ENCODE results near the gene TEX261. TPM values are rescaled to one million over a fixed set of nuclear protein-coding genes. Genes with fewer than 3 reads are reported as not detected.

The TEX261 gene
- total RNA-seq, 1 donor from 2014 or later, result 71.3 TPM

DNA sequence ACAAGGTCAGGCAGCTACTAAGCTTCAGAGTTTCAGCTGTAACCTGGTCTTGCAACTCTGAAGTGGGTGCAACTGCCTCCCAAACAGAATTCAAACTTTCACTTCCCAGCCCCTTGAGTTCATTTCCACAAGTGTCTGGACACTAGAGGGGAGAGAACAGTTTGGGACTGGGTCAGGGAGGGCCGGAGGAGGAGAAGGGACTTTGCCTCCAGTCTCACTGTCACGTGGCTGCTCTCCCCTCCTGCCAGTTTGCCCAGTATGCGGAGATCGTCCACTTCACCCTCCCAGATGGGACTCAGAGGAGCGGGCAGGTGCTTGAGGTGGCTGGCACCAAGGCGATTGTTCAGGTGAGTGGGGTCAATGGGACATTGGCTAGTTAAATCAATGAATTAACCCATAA lies 36.9 kb downstream of the TEX261 start:
- DNase-seq (no peak), ATAC-seq (no peak)
- TF ChIP-seq, protein P1, sequence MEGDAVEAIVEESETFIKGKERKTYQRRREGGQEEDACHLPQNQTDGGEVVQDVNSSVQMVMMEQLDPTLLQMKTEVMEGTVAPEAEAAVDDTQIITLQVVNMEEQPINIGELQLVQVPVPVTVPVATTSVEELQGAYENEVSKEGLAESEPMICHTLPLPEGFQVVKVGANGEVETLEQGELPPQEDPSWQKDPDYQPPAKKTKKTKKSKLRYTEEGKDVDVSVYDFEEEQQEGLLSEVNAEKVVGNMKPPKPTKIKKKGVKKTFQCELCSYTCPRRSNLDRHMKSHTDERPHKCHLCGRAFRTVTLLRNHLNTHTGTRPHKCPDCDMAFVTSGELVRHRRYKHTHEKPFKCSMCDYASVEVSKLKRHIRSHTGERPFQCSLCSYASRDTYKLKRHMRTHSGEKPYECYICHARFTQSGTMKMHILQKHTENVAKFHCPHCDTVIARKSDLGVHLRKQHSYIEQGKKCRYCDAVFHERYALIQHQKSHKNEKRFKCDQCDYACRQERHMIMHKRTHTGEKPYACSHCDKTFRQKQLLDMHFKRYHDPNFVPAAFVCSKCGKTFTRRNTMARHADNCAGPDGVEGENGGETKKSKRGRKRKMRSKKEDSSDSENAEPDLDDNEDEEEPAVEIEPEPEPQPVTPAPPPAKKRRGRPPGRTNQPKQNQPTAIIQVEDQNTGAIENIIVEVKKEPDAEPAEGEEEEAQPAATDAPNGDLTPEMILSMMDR (IDR thresholded peaks at IDR 0.05), result no peak
- intact Hi-C loops (cut with DNase I), result no loop called here
- no peak overlapping the region for H3K27ac ChIP-seq
- no peak overlapping the region for H3K4me3 ChIP-seq
- H3K27me3 ChIP-seq (ENCODE audit: low read depth), result peaks cover 10% of the 10 kb centered on the region
- H3K36me3 ChIP-seq, result no peaks in the 10 kb centered on the region
- no peaks in the 10 kb centered on the region for H3K9me3 ChIP-seq
- H3K4me1 ChIP-seq, result no peaks in the 10 kb centered on the region

GRCh38 chr2:70956141-70956540 lies 38.5 kb downstream of the TEX261 start:
- Histone ChIP-seq H3K36me3 (no peaks in the 10 kb centered on the region), H3K4me3 (no peak overlapping the region), H3K27ac (no peak overlapping the region), H3K4me1 (no peaks in the 10 kb centered on the region), H3K27me3 (ENCODE audit: low read depth) (peaks cover 15% of the 10 kb centered on the region), H3K9me3 (no peaks in the 10 kb centered on the region)
- intact Hi-C loops (cut with DNase I), result no loop called here
- TF ChIP-seq, protein P1 (IDR thresholded peaks at IDR 0.05), result no peak
- no peak for ATAC-seq
- DNase-seq, result no peak

- DNase-seq (no peak), ATAC-seq (no peak)
- Histone ChIP-seq H3K36me3 (no peaks in the 10 kb centered on the region), H3K27me3 (ENCODE audit: low read depth) (peaks cover 15% of the 10 kb centered on the region), H3K27ac (no peak overlapping the region), H3K9me3 (no peaks in the 10 kb centered on the region), H3K4me3 (no peak overlapping the region), H3K4me1 (no peaks in the 10 kb centered on the region)
- TF ChIP-seq, protein P1 (IDR thresholded peaks at IDR 0.05), result no peak
- intact Hi-C loops (cut with DNase I), result no loop called here
These were observed 39.8 kb downstream of the TEX261 start for GRCh38 chr2:70954886-70955285.

GRCh38 chr2:70949086-70949485 lies 45.6 kb downstream of the TEX261 start:
- Histone ChIP-seq H3K9me3 (no peaks in the 10 kb centered on the region), H3K4me1 (peaks cover 15% of the 10 kb centered on the region), H3K4me3 (no peak overlapping the region), H3K36me3 (no peaks in the 10 kb centered on the region), H3K27me3 (ENCODE audit: low read depth) (peaks cover 16% of the 10 kb centered on the region), H3K27ac (no peak overlapping the region)
- ATAC-seq (no peak), DNase-seq (no peak)
- intact Hi-C loops (cut with DNase I), result no loop called here
- TF ChIP-seq, protein P1 (IDR thresholded peaks at IDR 0.05), result no peak

DNA sequence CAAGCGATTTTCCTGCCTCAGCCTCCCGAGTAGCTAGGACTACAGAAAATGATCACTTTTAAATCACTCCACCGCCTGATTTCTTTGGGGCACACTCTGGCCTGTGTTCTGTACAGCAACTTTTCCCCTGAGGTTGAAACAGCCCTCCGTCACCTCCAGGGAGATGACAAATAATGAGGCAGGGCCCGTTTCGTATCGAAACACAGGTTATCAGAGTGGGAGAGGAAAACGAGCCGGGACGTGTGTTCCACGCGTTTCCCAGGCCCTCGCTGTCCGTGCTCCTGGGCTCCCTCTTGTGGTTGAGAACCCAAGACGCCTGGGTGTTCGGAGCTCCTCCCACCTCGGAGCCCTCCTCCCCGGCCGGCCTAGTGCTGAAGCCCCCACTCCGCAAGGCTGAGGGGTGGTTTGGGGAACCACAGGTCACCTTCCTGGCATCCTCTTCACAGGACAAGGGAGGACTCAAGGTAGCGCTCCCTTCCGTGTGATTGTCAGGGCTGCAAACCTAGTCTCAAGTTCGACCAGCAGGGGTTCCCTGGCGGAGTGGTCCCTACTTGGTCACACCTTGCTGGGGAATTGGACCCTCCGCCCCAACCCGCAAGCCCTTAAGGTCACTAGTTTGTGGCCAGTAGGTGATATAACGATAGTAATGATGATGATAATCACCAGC lies 46.2 kb downstream of the TEX261 start:
- ATAC-seq (peak; percentile 94 to 97), DNase-seq (peak; percentile 82)
- intact Hi-C loops (cut with DNase I), result no loop called here
- TF ChIP-seq, protein P1 (IDR thresholded peaks at IDR 0.05), result peak; percentile 83
- Histone ChIP-seq H3K27ac (no peak overlapping the region), H3K27me3 (ENCODE audit: low read depth) (peaks cover 16% of the 10 kb centered on the region), H3K9me3 (no peaks in the 10 kb centered on the region), H3K36me3 (no peaks in the 10 kb centered on the region), H3K4me3 (peak overlapping the region; percentile 42), H3K4me1 (peaks cover 15% of the 10 kb centered on the region)
